K562 (cell line): ENCODE measurements around the gene CHST2. TPM values are rescaled to one million over a fixed set of nuclear protein-coding genes. Genes with fewer than 3 reads are reported as not detected.

ENCODE experiments used
- BCOR ChIP-seq: fragments of 450-650 bp; IDR thresholded peaks from 2 replicates; pipeline ENCODE4 v1.6.1; 2016
- CEBPG ChIP-seq, 3 experiments: fragments of 200-800 bp in 1 of 3; sonication (Bioruptor generic) in 1 of 3; sonication (generic) in 1 of 3; formaldehyde crosslinking in 1 of 3; IDR thresholded peaks in 2 of 3; conservative IDR thresholded peaks in 1 of 3; 2 replicates each; pipeline versions ENCODE4 v1.6.1 to v1.8.0; 2016 to 2022; ENCODE audit warnings: missing compliant biosample characterization in 2 of 3, missing genetic modification characterization in 2 of 3, mild to moderate bottlenecking in 1 of 3, missing genetic modification reagents in 1 of 3
- CHAMP1 ChIP-seq: fragments of 450-650 bp; IDR thresholded peaks from 2 replicates; pipeline ENCODE4 v1.6.1; 2016; ENCODE audit warnings: mild to moderate bottlenecking
- FOXJ2 ChIP-seq: fragments of 200-800 bp; sonication (Bioruptor generic); IDR thresholded peaks from 2 replicates; pipeline ENCODE4 v1.6.1; 2016; ENCODE audit warnings: missing genetic modification characterization, missing compliant biosample characterization
- FOXM1 ChIP-seq, 2 experiments: fragments of 450-650 bp in 1 of 2; sonication (generic) in 1 of 2; formaldehyde crosslinking in 1 of 2; IDR thresholded peaks; 2 replicates each; pipeline versions ENCODE4 v1.6.1 to v1.9.0; 2017 to 2022; ENCODE audit warnings: low read depth in 2 of 2, mild to moderate bottlenecking in 2 of 2, missing genetic modification reagents in 1 of 2, moderate library complexity in 1 of 2
- FOXP4 ChIP-seq: sonication (generic); formaldehyde crosslinking; IDR thresholded peaks from 2 replicates; pipeline ENCODE4 v1.8.0; 2022; ENCODE audit warnings: mild to moderate bottlenecking, missing genetic modification reagents, borderline replicate concordance
- GABPB1 ChIP-seq: sonication (generic); formaldehyde crosslinking; IDR thresholded peaks from 2 replicates; pipeline ENCODE4 v1.8.0; 2022; ENCODE audit warnings: mild to moderate bottlenecking, missing genetic modification reagents
- HDAC2 ChIP-seq: fragments of 450-650 bp; IDR thresholded peaks from 2 replicates; pipeline ENCODE4 v1.6.1; 2016; ENCODE audit warnings: mild to moderate bottlenecking
- HDGF ChIP-seq: fragments of 450-650 bp; IDR thresholded peaks from 2 replicates; pipeline ENCODE4 v1.6.1; 2016
- LEF1 ChIP-seq: fragments of 450-650 bp; IDR thresholded peaks from 2 replicates; pipeline ENCODE4 v1.6.1; 2016; ENCODE audit warnings: mild to moderate bottlenecking
- MCM3 ChIP-seq: fragments of 450-650 bp; IDR thresholded peaks from 2 replicates; pipeline ENCODE4 v1.6.1; 2016
- MECOM ChIP-seq: fragments of 250-450 bp; sonication (Bioruptor Pico); IDR thresholded peaks from 2 replicates; pipeline ENCODE4 v1.8.0; 2022; ENCODE audit warnings: inconsistent platforms
- MTA1 ChIP-seq: fragments of 450-650 bp; IDR thresholded peaks from 2 replicates; pipeline ENCODE4 v1.6.1; 2017; ENCODE audit warnings: borderline replicate concordance
- NCOA1 ChIP-seq: fragments of 450-650 bp; IDR thresholded peaks from 2 replicates; pipeline ENCODE4 v1.6.1; 2016; ENCODE audit warnings: low read depth
- PATZ1 ChIP-seq: fragments of 250-450 bp; sonication (Bioruptor Pico); IDR thresholded peaks from 2 replicates; pipeline ENCODE4 v1.5.0; 2020; ENCODE audit warnings: mild to moderate bottlenecking, borderline replicate concordance
- PHF20 ChIP-seq: fragments of 450-650 bp; IDR thresholded peaks from 2 replicates; pipeline ENCODE4 v1.6.1; 2018; ENCODE audit not compliant: partially characterized antibody
- RBM39 ChIP-seq: fragments of 200-400 bp; formaldehyde crosslinking; optimal IDR thresholded peaks from 2 replicates; pipeline ENCODE3; 2018; ENCODE audit warnings: low read depth, low read length
- RCOR1 ChIP-seq, 2 experiments: IDR thresholded peaks; 2 replicates each; pipeline ENCODE4 v1.6.1; 2012; ENCODE audit warnings: low read depth in 2 of 2, low read length in 2 of 2, borderline replicate concordance in 1 of 2, improper control_type of control experiment in 1 of 2
- SMARCA5 ChIP-seq: fragments of 450-650 bp; IDR thresholded peaks from 2 replicates; pipeline ENCODE4 v1.6.1; 2016
- TAF7 ChIP-seq: fragments of 450-650 bp; IDR thresholded peaks from 2 replicates; pipeline ENCODE4 v1.6.1; 2016; ENCODE audit warnings: missing genetic modification characterization, missing compliant biosample characterization
- TCF7 ChIP-seq: sonication (generic); IDR thresholded peaks from 2 replicates; pipeline ENCODE4 v1.6.1; 2016; ENCODE audit warnings: antibody characterized with exemption, borderline replicate concordance
- TRIM28 ChIP-seq: fragments of 450-650 bp; IDR thresholded peaks from 2 replicates; pipeline ENCODE4 v1.6.1; 2017
- ZNF146 ChIP-seq: IDR thresholded peaks from one replicate; pipeline ENCODE4 v1.6.1; 2018; ENCODE audit warnings: missing compliant biosample characterization; ENCODE audit not compliant: unreplicated experiment
- ZNF3 ChIP-seq: fragments of 250-450 bp; sonication (Bioruptor Pico); IDR thresholded peaks from 2 replicates; pipeline ENCODE4 v1.5.0; 2021; ENCODE audit warnings: mild to moderate bottlenecking, moderate library complexity
- ZNF589 ChIP-seq: fragments of 200-800 bp; sonication (Bioruptor generic); IDR thresholded peaks from 2 replicates; pipeline ENCODE4 v1.6.1; 2016; ENCODE audit warnings: low read depth, missing genetic modification characterization, missing compliant biosample characterization
- polyA plus RNA-seq, 8 experiments: library from polyadenylated mRNA; depleted of rRNA in 4 of 8; stranded (reverse) in 5 of 8; unstranded in 3 of 8; fragments of >200 nt; fragmentation: Nextera tagmentation in 2 of 8; fragmentation: Illumina TruSeq in 1 of 8; extraction: Ambion mirVana in 2 of 8; extraction: Trizol in 1 of 8; gene quantifications; 2 replicates each; pipeline versions ENCODE4 v1.2.1 to v1.2.3, GENCODE V29; 2011 to 2014; ENCODE audit warnings: inconsistent platforms in 1 of 8, missing spikeins in 1 of 8
- total RNA-seq, 7 experiments: library from RNA; depleted of rRNA in 6 of 7; stranded (reverse); fragments of >200 nt in 6 of 7; fragmentation: Illumina TruSeq in 2 of 7; extraction: Trizol in 2 of 7; gene quantifications; 2 replicates each; pipeline versions ENCODE4 v1.2.1 to v1.2.3, GENCODE V29; 2011 to 2021; ENCODE audit warnings: low replicate concordance in 1 of 7

The CHST2 gene
- total and polyA plus RNA-seq, 9 of the 15 experiments (the other 6 are each of a cell fraction or from before 2014, with no cell fraction given), result 3.4 to 60.3 (median 13.9) TPM

GRCh38 chr3:143118630-143119008, 952 bp upstream of the CHST2 start (continued):
- no peak for TF ChIP-seq FOXP4 (CRISPR knock-in tag)
- 0 out of 2 replicates have a peak, but pooled peaks have one; percentile 17 for TF ChIP-seq FOXJ2
- 0 out of 2 replicates have a peak, but pooled peaks have one; percentile 16 for TF ChIP-seq NCOA1
- peak in 1 of 2 experiments; percentile 10; a peak in 1 of 4 replicates for TF ChIP-seq RCOR1 (IDR thresholded peaks at IDR 0.05; ENCODE audit: borderline replicate concordance in 1 of 2, low read depth in 2 of 2, low read length in 2 of 2)
- no peak for TF ChIP-seq ZNF146
- TF ChIP-seq CEBPG (CRISPR knock-in tag; IDR thresholded peaks at IDR 0.05), result no peak
- no peak for TF ChIP-seq CEBPG (tag; conservative IDR thresholded peaks at IDR 0.05 in 1 of 2, IDR thresholded peaks at IDR 0.05 in 1 of 2)
- no peak for TF ChIP-seq TRIM28
- peak; percentile 46 for TF ChIP-seq PHF20
- TF ChIP-seq CHAMP1, result no peak
- TF ChIP-seq FOXM1 (IDR thresholded peaks at IDR 0.05; ENCODE audit: low read depth), result peak; percentile 9; the same call in 1 of the 2 replicates
- no peak for TF ChIP-seq FOXM1 (CRISPR knock-in tag; IDR thresholded peaks at IDR 0.05; ENCODE audit: low read depth)
- no peak for TF ChIP-seq MCM3
- TF ChIP-seq HDAC2, result peak; percentile 46; the same call in 1 of the 2 replicates
- 0 out of 2 replicates have a peak, but pooled peaks have one; percentile 70 for TF ChIP-seq ZNF589 (CRISPR knock-in tag)
- TF ChIP-seq BCOR, result peak; percentile 81; the same call in 1 of the 2 replicates
- TF ChIP-seq TCF7, result peak; percentile 35; the same call in 1 of the 2 replicates
- peak; percentile 59; the same call in 1 of the 2 replicates for TF ChIP-seq LEF1
- TF ChIP-seq HDGF, result 0 out of 2 replicates have a peak, but pooled peaks have one; percentile 22
- no peak for TF ChIP-seq PATZ1 (CRISPR knock-in tag)
- peak; percentile 14; the same call in 1 of the 2 replicates for TF ChIP-seq GABPB1 (CRISPR knock-in tag)
- TF ChIP-seq MECOM (CRISPR knock-in tag), result no peak
- TF ChIP-seq SMARCA5, result 0 out of 2 replicates have a peak, but pooled peaks have one; percentile 62
- TF ChIP-seq MTA1, result peak; percentile 22; the same call in 1 of the 2 replicates
- 0 out of 2 replicates have a peak, but pooled peaks have one; percentile 29 for TF ChIP-seq ZNF3 (CRISPR knock-in tag)
- no peak for TF ChIP-seq TAF7 (tag)
- peak; percentile 89 for TF ChIP-seq RBM39
